Hepatocyte (in vitro differentiated cells): ENCODE measurements around the gene SMIM1. TPM values are rescaled to one million over a fixed set of nuclear protein-coding genes. Genes with fewer than 3 reads are reported as not detected.
"Not testable (repeated sequence)": the region's sequence is repeated elsewhere in the genome, so short reads cannot be mapped to it uniquely, and the experiment has no call there.

ENCODE experiments used
- DNase-seq: peaks from one replicate; pipeline ENCODE4 v3.0.0-alpha.2; 2016; ENCODE audit warnings: low spot score
- H2AFZ ChIP-seq: fragments of 200-600 bp; sonication (generic); 2 replicates; pipeline ENCODE4 v1.6.0; 2016; ENCODE audit warnings: antibody characterized with exemption, mild to moderate bottlenecking
- H3K27ac ChIP-seq: fragments of 200-600 bp; sonication (generic); 2 replicates; pipeline ENCODE4 v1.5.1; 2016; ENCODE audit warnings: mild to moderate bottlenecking
- H3K27me3 ChIP-seq: fragments of 200-600 bp; sonication (generic); 2 replicates; pipeline ENCODE4 v1.6.1; 2016
- H3K36me3 ChIP-seq: fragments of 200-600 bp; sonication (generic); replicated peaks from 2 replicates; pipeline ENCODE4 v1.5.1; 2016; ENCODE audit warnings: low read depth; ENCODE audit not compliant: insufficient read depth
- H3K4me1 ChIP-seq: fragments of 200-600 bp; sonication (generic); 2 replicates; pipeline ENCODE4 v1.5.1; 2016; ENCODE audit warnings: mild to moderate bottlenecking, moderate library complexity; ENCODE audit not compliant: insufficient read depth
- H3K4me2 ChIP-seq: fragments of 200-600 bp; sonication (generic); 2 replicates; pipeline ENCODE4 v1.6.0; 2016
- H3K4me3 ChIP-seq: fragments of 200-600 bp; sonication (generic); 2 replicates; pipeline ENCODE4 v1.5.1; 2016; ENCODE audit warnings: mild to moderate bottlenecking
- H3K79me2 ChIP-seq: fragments of 200-600 bp; sonication (generic); 2 replicates; pipeline ENCODE4 v1.6.0; 2017; ENCODE audit warnings: mild to moderate bottlenecking
- H3K9me2 ChIP-seq: fragments of 200-600 bp; sonication (generic); replicated peaks from 2 replicates; pipeline ENCODE4 v1.6.0; 2017; ENCODE audit warnings: mild to moderate bottlenecking; ENCODE audit not compliant: insufficient read depth
- H3K9me3 ChIP-seq: fragments of 200-600 bp; sonication (generic); 2 replicates; pipeline ENCODE4 v1.5.1; 2016; ENCODE audit warnings: low read depth, mild to moderate bottlenecking
- H4K20me1 ChIP-seq: fragments of 200-600 bp; sonication (generic); 2 replicates; pipeline ENCODE4 v1.6.0; 2016; ENCODE audit warnings: mild to moderate bottlenecking; ENCODE audit not compliant: insufficient read depth, poor library complexity, severe bottlenecking
- CTCF ChIP-seq: fragments of 200-600 bp; sonication (generic); IDR thresholded peaks from 2 replicates; pipeline ENCODE4 v1.5.1; 2016; ENCODE audit warnings: antibody characterized with exemption, mild to moderate bottlenecking; ENCODE audit not compliant: poor library complexity
- EZH2 ChIP-seq: fragments of 200-600 bp; sonication (generic); IDR thresholded peaks from 2 replicates; pipeline ENCODE4 v1.6.1; 2016; ENCODE audit warnings: antibody characterized with exemption, mild to moderate bottlenecking, borderline replicate concordance
- EZH2phosphoT487 ChIP-seq: fragments of 200-600 bp; sonication (generic); IDR thresholded peaks from one replicate; pipeline ENCODE4 v1.6.1; 2018; ENCODE audit warnings: antibody characterized with exemption, mild to moderate bottlenecking, low read depth, moderate library complexity; ENCODE audit not compliant: unreplicated experiment, severe bottlenecking
- WGBS: methylation state at CpG from one replicate; pipeline ENCODE4 v1.1.6; 2016; ENCODE audit warnings: low lambda C conversion rate; ENCODE audit errors: missing lambda C conversion rate; 5-methylcytosine and 5-hydroxymethylcytosine counted together
- polyA plus RNA-seq: library from polyadenylated mRNA; unstranded; fragments of >200 nt; fragmentation: Nextera tagmentation; extraction: Ambion mirVana; gene quantifications from 2 replicates; pipeline ENCODE4 v1.2.1, GENCODE V29; 2016
- total RNA-seq: library from RNA; depleted of rRNA; stranded (reverse); fragments of >200 nt; gene quantifications from 2 replicates; pipeline ENCODE4 v1.2.3, GENCODE V29; 2014

SMIM1 gene
- total RNA-seq = 21.0 and 33.6 TPM in 2 replicates
- polyA plus RNA-seq = 116 and 118 TPM in 2 replicates

- H3K79me2 ChIP-seq = no peaks in the 10 kb centered on the region
- TF ChIP-seq CTCF (no peak), EZH2phosphoT487 (no peak), EZH2 (no peak)
- H3K36me3 ChIP-seq = no peaks in the 10 kb centered on the region
- no peaks in the 10 kb centered on the region for H3K9me2 ChIP-seq
- no peaks in the 10 kb centered on the region for H4K20me1 ChIP-seq
- H3K27me3 ChIP-seq = no peaks in the 10 kb centered on the region
- peak within 1 kb of the TSS; percentile 67 for H3K27ac ChIP-seq
- peak within 1 kb of the TSS; percentile 98 for H3K4me2 ChIP-seq
- peaks cover 41% of the 10 kb centered on the region for H3K4me1 ChIP-seq
- H2AFZ ChIP-seq = peak within 1 kb of the TSS; percentile 77
- H3K4me3 ChIP-seq = peak within 1 kb of the TSS; percentile 80
- 28% methylated on average over 32 of the region's 55 CpGs for WGBS
- H3K9me3 ChIP-seq = no peaks in the 10 kb centered on the region
- peak; percentile 56 for DNase-seq
Measured at GRCh38 chr1:3772715-3773571, at the start of gene SMIM1. Gene SMIM1, plus strand, starts transcription at chr1:3772749. Its CDS starts 2,625 bp downstream, at chr1:3775374.

- WGBS = 89% methylated on average over 3 of the region's 3 CpGs
- no peaks in the 10 kb centered on the region for H3K79me2 ChIP-seq
- H4K20me1 ChIP-seq = no peaks in the 10 kb centered on the region
- no peaks in the 10 kb centered on the region for H3K27me3 ChIP-seq
- H3K9me2 ChIP-seq = no peaks in the 10 kb centered on the region
- no peak overlapping the region for H3K27ac ChIP-seq
- TF ChIP-seq CTCF (no peak), EZH2phosphoT487 (no peak)
- no peak overlapping the region for H3K4me3 ChIP-seq
- H3K4me1 ChIP-seq = no peaks in the 10 kb centered on the region
- H3K9me3 ChIP-seq = no peaks in the 10 kb centered on the region
- no peaks in the 10 kb centered on the region for H3K36me3 ChIP-seq
- no peak for DNase-seq
- H3K4me2 ChIP-seq = no peak overlapping the region
- no peak overlapping the region for H2AFZ ChIP-seq
Measured at GRCh38 chr1:3722846-3723245, 49.7 kb upstream of the SMIM1 start.

- 39% methylated on average over 18 of the region's 18 CpGs for WGBS
- H2AFZ ChIP-seq = not testable (repeated sequence)
Measured at GRCh38 chr1:3724416-3725030, 48.0 kb upstream of the SMIM1 start.

More at GRCh38 chr1:3724416-3725030, 48.0 kb upstream of the SMIM1 start:
- H3K27ac ChIP-seq, H3K36me3 ChIP-seq, H3K27me3 ChIP-seq, H3K9me3 ChIP-seq, H3K4me3 ChIP-seq, H3K79me2 ChIP-seq, H3K9me2 ChIP-seq, H4K20me1 ChIP-seq, H3K4me2 ChIP-seq, H3K4me1 ChIP-seq: not testable (repeated sequence)
- TF ChIP-seq CTCF = peak; percentile 95
- DNase-seq = peak; percentile 86
